Measurements from ENCODE around the gene ORAI2.
"Not testable (repeated sequence)": the region's sequence is repeated elsewhere in the genome, so short reads cannot be mapped to it uniquely, and the experiment has no call there.

Gene ORAI2

GRCh38 chr7:102469972-102470825 lies 36.8 kb downstream of the ORAI2 start:
- DNase-seq: no peak

- no peak for DNase-seq
Observed at GRCh38 chr7:102471791-102472125, 38.4 kb downstream of the ORAI2 start.

- no peak for DNase-seq
Observed at GRCh38 chr7:102472126-102473041, 39.0 kb downstream of the ORAI2 start.

- DNase-seq: no peak
Observed at GRCh38 chr7:102473271-102473991, 40.1 kb downstream of the ORAI2 start.

- DNase-seq: not testable (repeated sequence)
Observed at GRCh38 chr7:102474116-102474515, 40.7 kb downstream of the ORAI2 start.

GRCh38 chr7:102474736-102475435 lies 41.5 kb downstream of the ORAI2 start:
- not testable (repeated sequence) for DNase-seq

- DNase-seq: not testable (repeated sequence)
Observed at GRCh38 chr7:102478314-102479208, 45.2 kb downstream of the ORAI2 start, which contains the start of gene POLR2J. TSS of gene POLR2J (minus strand) at chr7:102478922. CDS start at chr7:102478860, 62 bp downstream.

- not testable (repeated sequence) for DNase-seq
Observed at GRCh38 chr7:102479209-102479584, 45.8 kb downstream of the ORAI2 start.

- DNase-seq: not testable (repeated sequence)
Observed at GRCh38 chr7:102479982-102480637, 46.7 kb downstream of the ORAI2 start.

GRCh38 chr7:102481962-102482361 lies 48.6 kb downstream of the ORAI2 start:
- DNase-seq: not testable (repeated sequence)

GRCh38 chr7:102484317-102484716 lies 50.9 kb downstream of the ORAI2 start:
- not testable (repeated sequence) for DNase-seq

- not testable (repeated sequence) for DNase-seq
Observed at GRCh38 chr7:102490529-102491075, 57.2 kb downstream of the ORAI2 start.

GRCh38 chr7:102493220-102493935 lies 60.0 kb downstream of the ORAI2 start:
- not testable (repeated sequence) for DNase-seq

GRCh38 chr7:102494026-102494425 lies 60.7 kb downstream of the ORAI2 start:
- DNase-seq: not testable (repeated sequence)

- DNase-seq: not testable (repeated sequence)
Observed at GRCh38 chr7:102494473-102495149, 61.2 kb downstream of the ORAI2 start.

GRCh38 chr7:102496861-102497260 lies 63.5 kb downstream of the ORAI2 start:
- DNase-seq: not testable (repeated sequence)

- not testable (repeated sequence) for DNase-seq
Observed at GRCh38 chr7:102497308-102497707, 63.9 kb downstream of the ORAI2 start.

GRCh38 chr7:102498321-102498720 lies 64.9 kb downstream of the ORAI2 start:
- not testable (repeated sequence) for DNase-seq

- DNase-seq: not testable (repeated sequence)
Observed at GRCh38 chr7:102503141-102503540, 69.8 kb downstream of the ORAI2 start.
